ENCODE data around the gene CNGA2. TPM values are rescaled to one million over a fixed set of nuclear protein-coding genes. Genes with fewer than 3 reads are reported as not detected.

CNGA2 gene
- total and polyA plus RNA-seq, 2 of the 4 experiments (the other 2 are of a cell fraction): not detected

GRCh38 chrX:151750511-151750910, 16.0 kb downstream of the CNGA2 start:
- Histone ChIP-seq H2AFZ (replicated peaks; ENCODE audit: low read length, poor library complexity) (no peak overlapping the region), H2BK15ac (ENCODE audit: low read depth, low read length) (no peak overlapping the region), H2BK5ac (ENCODE audit: low read depth, low read length, poor library complexity, severe bottlenecking) (no peak overlapping the region), H3K18ac (ENCODE audit: low read depth, low read length) (no peak overlapping the region), H2BK20ac (ENCODE audit: low read depth, low read length) (no peak overlapping the region), H3K4ac (ENCODE audit: low read depth, low read length) (no peak overlapping the region), H4K8ac (ENCODE audit: low read depth in 2 of 2, low read length in 2 of 2) (no peak overlapping the region), H2BK120ac (ENCODE audit: low read depth, low read length) (no peak overlapping the region), H2AK5ac (ENCODE audit: low read depth, low read length) (no peak overlapping the region), H4K20me1 (ENCODE audit: insufficient read depth, low read length) (no peaks in the 10 kb centered on the region), H3K36me3 (ENCODE audit: control insufficient read depth, insufficient read depth, low read length) (no peaks in the 10 kb centered on the region), H3K14ac (replicated peaks; ENCODE audit: low read depth, low read length) (no peak overlapping the region), H3K79me1 (ENCODE audit: low read depth in 1 of 2, low read length in 2 of 2) (no peaks in the 10 kb centered on the region), H3K4me3 (ENCODE audit: insufficient read depth, low read depth, low read length) (no peak overlapping the region), H3K9ac (ENCODE audit: low read depth, low read length) (no peak overlapping the region), H3K23ac (ENCODE audit: low read depth, low read length) (no peak overlapping the region), H2AK9ac (replicated peaks; ENCODE audit: low read depth, low read length, poor library complexity) (no peak overlapping the region), H3K9me1 (ENCODE audit: insufficient read depth, low read length) (no peaks in the 10 kb centered on the region), H4K91ac (ENCODE audit: insufficient read depth, low read depth, low read length) (no peak overlapping the region), H3K27ac (ENCODE audit: insufficient read depth, low read length) (no peak overlapping the region), H3K9me3 (ENCODE audit: control insufficient read depth, insufficient read depth, low read length) (no peaks in the 10 kb centered on the region; the same call in 1 of the 2 replicates), H4K5ac (ENCODE audit: low read depth, low read length) (no peak overlapping the region), H3K4me2 (ENCODE audit: low read depth, low read length) (no peak overlapping the region), H3K27me3 (ENCODE audit: control insufficient read depth, insufficient read depth, low read length) (no peaks in the 10 kb centered on the region), H3K4me1 (ENCODE audit: control insufficient read depth, insufficient read depth, low read length) (no peaks in the 10 kb centered on the region), H3K56ac (ENCODE audit: extremely low read depth, insufficient read depth, low read length) (no peak overlapping the region)
- 61% methylated on average over 5 of the region's 5 CpGs; no CpG with 5 or more reads in 1 of the 2 experiments for WGBS, 2 experiments (ENCODE audit: extremely low coverage in 2 of 2, insufficient read length in 1 of 2)
- no TSS peak for BruUV-seq (replicated peaks)
- ATAC-seq (ENCODE audit: low read depth) (no peak), DNase-seq (no peak)
- TF ChIP-seq BHLHE40 (IDR thresholded peaks at IDR 0.05; ENCODE audit: low read depth, low read length): no peak
- TF ChIP-seq MAZ (IDR thresholded peaks at IDR 0.05; ENCODE audit: borderline replicate concordance, low read depth, low read length): no peak
- TF ChIP-seq RAD21 (IDR thresholded peaks at IDR 0.05; ENCODE audit: low read length): no peak
- no peak for TF ChIP-seq CHD1 (IDR thresholded peaks at IDR 0.05; ENCODE audit: low read depth, low read length)
- TF ChIP-seq CTCF (conservative IDR thresholded peaks at IDR 0.05; ENCODE audit: low read depth, low read length): no peak
- no peak for TF ChIP-seq RCOR1 (IDR thresholded peaks at IDR 0.05; ENCODE audit: insufficient replicate concordance, low read length)
- no peak for TF ChIP-seq POLR2A (IDR thresholded peaks at IDR 0.05; ENCODE audit: low read depth, low read length)
- no peak for TF ChIP-seq RFX5 (IDR thresholded peaks at IDR 0.05; ENCODE audit: low read depth, low read length)
- TF ChIP-seq FOS (IDR thresholded peaks at IDR 0.05; ENCODE audit: low read depth, low read length): no peak
- TF ChIP-seq SMC3 (IDR thresholded peaks at IDR 0.05; ENCODE audit: low read depth, low read length): no peak
- TF ChIP-seq NFE2L2 (IDR thresholded peaks at IDR 0.05; ENCODE audit: low read depth, low read length): no peak
- dilution Hi-C loops (cut with HindIII; ENCODE audit: low sequenced_read_pairs, unreplicated experiment) (no loop called here), in situ Hi-C loops (cut with MboI; ENCODE audit: low sequenced_read_pairs) (loop anchor here (25.0 kb wide), 1 partner anchor 887 kb away; the partner anchor contains the start of gene GABRQ), intact Hi-C loops (cut with micrococcal nuclease) (loop anchor here (5.0 kb wide), 1 partner anchor 887 kb away; the partner anchor contains the start of gene GABRQ)
- ChIA-PET CTCF (interaction anchor here (0.6 kb wide), 4 partner anchors 18 to 1587 kb away, joined by 3 to 5 read pairs (median 4); no protein-coding TSS in a partner anchor), POLR2A (ENCODE audit: unreplicated experiment) (no interaction called here)

All from IMR-90 (cell line).